H9 (cell line): ENCODE data around the gene SPATA6L. TPM values are rescaled to one million over a fixed set of nuclear protein-coding genes. Genes with fewer than 3 reads are reported as not detected.

Experiments used
- DNase-seq: peaks from one replicate; pipeline ENCODE4 v3.0.0-alpha.2; 2017
- H2AFZ ChIP-seq: one replicate; pipeline ENCODE4 v1.6.1; 2013; ENCODE audit warnings: mild to moderate bottlenecking, low read length, control low read depth, moderate library complexity
- H2AK5ac ChIP-seq: 2 replicates; pipeline ENCODE4 v1.6.1; 2013; ENCODE audit warnings: low read length, control low read depth, mixed read lengths; ENCODE audit not compliant: insufficient read length
- H2BK120ac ChIP-seq: one replicate; pipeline ENCODE4 v1.6.1; 2013; ENCODE audit warnings: low read depth, mild to moderate bottlenecking, low read length, control low read depth, inconsistent platforms; ENCODE audit not compliant: poor library complexity, severe bottlenecking
- H2BK12ac ChIP-seq: 2 replicates; pipeline ENCODE4 v1.6.1; 2013; ENCODE audit warnings: low read length, control low read depth, mixed read lengths, low read depth; ENCODE audit not compliant: insufficient read length
- H2BK15ac ChIP-seq: 2 replicates; pipeline ENCODE4 v1.6.1; 2013; ENCODE audit warnings: low read depth, low read length, control low read depth
- H2BK20ac ChIP-seq: one replicate; pipeline ENCODE4 v1.6.1; 2013; ENCODE audit warnings: low read depth, mild to moderate bottlenecking, low read length, control low read depth, inconsistent platforms; ENCODE audit not compliant: poor library complexity, severe bottlenecking
- H2BK5ac ChIP-seq: 2 replicates; pipeline ENCODE4 v1.6.1; 2013; ENCODE audit warnings: low read length, control low read depth, mixed read lengths; ENCODE audit not compliant: insufficient read length
- H3K14ac ChIP-seq: 2 replicates; pipeline ENCODE4 v1.6.1; 2013; ENCODE audit warnings: low read length, control low read depth; ENCODE audit not compliant: insufficient read depth
- H3K18ac ChIP-seq: 2 replicates; pipeline ENCODE4 v1.6.1; 2013; ENCODE audit warnings: low read depth, mild to moderate bottlenecking, mixed read lengths, low read length, control low read depth; ENCODE audit not compliant: insufficient read length
- H3K23ac ChIP-seq: 2 replicates; pipeline ENCODE4 v1.6.1; 2013; ENCODE audit warnings: low read length, control low read depth, mixed read lengths, low read depth; ENCODE audit not compliant: insufficient read length
- H3K23me2 ChIP-seq: 2 replicates; pipeline ENCODE4 v1.6.1; 2013; ENCODE audit warnings: low read depth, mild to moderate bottlenecking, mixed read lengths, low read length, control low read depth; ENCODE audit not compliant: insufficient read length, poor library complexity, severe bottlenecking
- H3K27ac ChIP-seq: 2 replicates; pipeline ENCODE4 v1.5.1; 2013; ENCODE audit warnings: low read length, control low read depth, mixed read lengths, low read depth; ENCODE audit not compliant: insufficient read length
- H3K27me3 ChIP-seq: 2 replicates; pipeline ENCODE4 v1.6.1; 2013; ENCODE audit warnings: low read length, control low read depth, inconsistent platforms; ENCODE audit not compliant: insufficient read depth
- H3K4ac ChIP-seq: 2 replicates; pipeline ENCODE4 v1.6.1; 2013; ENCODE audit warnings: low read depth, mild to moderate bottlenecking, control low read depth, inconsistent platforms, low read length, moderate library complexity
- H3K4me1 ChIP-seq: 2 replicates; pipeline ENCODE4 v1.6.1; 2013; ENCODE audit warnings: low read length, control low read depth, inconsistent platforms; ENCODE audit not compliant: insufficient read depth
- H3K4me2 ChIP-seq: 2 replicates; pipeline ENCODE4 v1.6.1; 2013; ENCODE audit warnings: low read length, control low read depth, mixed read lengths; ENCODE audit not compliant: insufficient read length, insufficient read depth
- H3K56ac ChIP-seq: 2 replicates; pipeline ENCODE4 v1.6.1; 2013; ENCODE audit warnings: low read depth, mild to moderate bottlenecking, mixed read lengths, low read length, control low read depth; ENCODE audit not compliant: insufficient read length
- H3K79me1 ChIP-seq: 2 replicates; pipeline ENCODE4 v1.6.1; 2013; ENCODE audit warnings: low read depth, mild to moderate bottlenecking, moderate library complexity, low read length, control low read depth, inconsistent platforms; ENCODE audit not compliant: insufficient read depth, poor library complexity, severe bottlenecking
- H3K79me2 ChIP-seq: 2 replicates; pipeline ENCODE4 v1.6.1; 2013; ENCODE audit warnings: low read length, control low read depth, inconsistent platforms; ENCODE audit not compliant: insufficient read depth
- H3K9ac ChIP-seq: 2 replicates; pipeline ENCODE4 v1.6.1; 2013; ENCODE audit warnings: low read length, control low read depth, mixed read lengths; ENCODE audit not compliant: insufficient read length; ENCODE audit errors: extremely low read depth
- H3K9me3 ChIP-seq: one replicate; pipeline ENCODE4 v1.6.1; 2013; ENCODE audit warnings: low read depth, low read length, inconsistent platforms; ENCODE audit not compliant: control insufficient read depth
- H3T11ph ChIP-seq: one replicate; pipeline ENCODE4 v1.6.1; 2013; ENCODE audit warnings: mild to moderate bottlenecking, low read length, control low read depth, inconsistent platforms
- H4K20me1 ChIP-seq: one replicate; pipeline ENCODE4 v1.6.1; 2013; ENCODE audit not compliant: control insufficient read depth, insufficient read length, insufficient read depth
- H4K5ac ChIP-seq: 2 replicates; pipeline ENCODE4 v1.6.1; 2013; ENCODE audit warnings: low read depth, mild to moderate bottlenecking, mixed read lengths, low read length, control low read depth; ENCODE audit not compliant: insufficient read length
- H4K8ac ChIP-seq: replicated peaks from 2 replicates; pipeline ENCODE4 v1.6.1; 2013; ENCODE audit warnings: low read length, control low read depth, mixed read lengths, low read depth; ENCODE audit not compliant: insufficient read length
- H4K91ac ChIP-seq: 2 replicates; pipeline ENCODE4 v1.6.1; 2013; ENCODE audit warnings: low read depth, mild to moderate bottlenecking, moderate library complexity, mixed read lengths, low read length, control low read depth; ENCODE audit not compliant: insufficient read length
- H3K27ac Mint-ChIP-seq, 3 experiments: 2 replicates in 2 of 3; 3 replicates in 1 of 3; pipeline ENCODE4 v1.8.0; 2020 to 2021; ENCODE audit warnings: mixed read lengths in 3 of 3, mild to moderate bottlenecking in 1 of 3, moderate library complexity in 1 of 3
- H3K27me3 Mint-ChIP-seq: 2 replicates; pipeline ENCODE4 v1.8.0; 2021; ENCODE audit warnings: low read depth, mild to moderate bottlenecking, moderate library complexity, mixed read lengths
- H3K36me3 Mint-ChIP-seq, 3 experiments: 2 replicates in 2 of 3; 3 replicates in 1 of 3; pipeline ENCODE4 v1.8.0; 2020 to 2021; ENCODE audit warnings: low read depth in 3 of 3, mixed read lengths in 3 of 3; ENCODE audit not compliant: insufficient read depth in 1 of 3
- H3K4me1 Mint-ChIP-seq, 2 experiments: 2 replicates each; pipeline ENCODE4 v1.8.0; 2020; ENCODE audit warnings: mixed read lengths in 2 of 2
- H3K4me3 Mint-ChIP-seq, 2 experiments: 2 replicates in 1 of 2; 3 replicates in 1 of 2; pipeline ENCODE4 v1.8.0; 2020 to 2021; ENCODE audit warnings: mild to moderate bottlenecking in 2 of 2, mixed read lengths in 2 of 2, moderate library complexity in 1 of 2
- H3K9me3 Mint-ChIP-seq, 2 experiments: 2 replicates in 1 of 2; 3 replicates in 1 of 2; pipeline ENCODE4 v1.8.0; 2020; ENCODE audit warnings: mild to moderate bottlenecking in 2 of 2, mixed read lengths in 2 of 2, moderate library complexity in 1 of 2
- CTCF ChIP-seq: fragments of 200-600 bp; sonication (generic); conservative IDR thresholded peaks from 3 replicates; pipeline ENCODE4 v1.8.0; 2021; ENCODE audit warnings: antibody characterized with exemption, mild to moderate bottlenecking
- WGBS: extraction: QIAGEN DNeasy Blood & Tissue Kit; methylation state at CpG from one replicate; pipeline ENCODE4 v1.1.7; 2013; ENCODE audit warnings: missing lambda C conversion rate, low lambda C conversion rate, mixed read lengths; ENCODE audit not compliant: insufficient read length; ENCODE audit errors: extremely low coverage; 5-methylcytosine and 5-hydroxymethylcytosine counted together
- total RNA-seq: library from RNA; stranded (reverse); gene quantifications from 2 replicates; pipeline ENCODE4 v1.2.1, GENCODE V29; 2021

Gene SPATA6L
- total RNA-seq, 1 experiment from 2014 or later, result 0.87 TPM

- no peaks in the 10 kb centered on the region; a peak in 1 of 7 replicates for H3K36me3 Mint-ChIP-seq
- TF ChIP-seq CTCF, result peak; percentile 68
- H4K5ac ChIP-seq, result peak within 1 kb of the TSS; percentile 4
- H3K18ac ChIP-seq, result peak within 1 kb of the TSS; percentile 87
- no peak within 1 kb of the TSS for H2BK15ac ChIP-seq
- no peak within 1 kb of the TSS for H3K4me3 Mint-ChIP-seq
- H2AK5ac ChIP-seq, result no peak within 1 kb of the TSS
- H4K91ac ChIP-seq, result no peak within 1 kb of the TSS
- H2BK5ac ChIP-seq, result peak within 1 kb of the TSS; percentile 78
- H4K20me1 ChIP-seq, result no peaks in the 10 kb centered on the region
- H3K4ac ChIP-seq, result no peak within 1 kb of the TSS; the same call in 1 of the 2 replicates
- H3K9me3 Mint-ChIP-seq, result no peaks in the 10 kb centered on the region
- H3K9me3 ChIP-seq, result no peaks in the 10 kb centered on the region
- no peaks in the 10 kb centered on the region for H3K27me3 ChIP-seq
- 0 out of 4 replicates have a peak, but pooled peaks cover 0 to 2% of the 10 kb centered on the region in 2 experiments for H3K4me1 Mint-ChIP-seq
- H3K4me1 ChIP-seq, result no peaks in the 10 kb centered on the region; the same call in 1 of the 2 replicates
- no peak within 1 kb of the TSS for H3T11ph ChIP-seq
- no peak within 1 kb of the TSS for H3K27ac Mint-ChIP-seq
- H3K4me2 ChIP-seq, result peak within 1 kb of the TSS; percentile 93
- peak within 1 kb of the TSS; percentile 51 for H3K14ac ChIP-seq
- H3K23ac ChIP-seq, result no peak within 1 kb of the TSS
- H3K56ac ChIP-seq, result peak within 1 kb of the TSS; percentile 82
- H2BK20ac ChIP-seq, result no peak within 1 kb of the TSS
- peak; percentile 97 for DNase-seq
- peaks cover 8% of the 10 kb centered on the region; the same call in 1 of the 2 replicates for H3K79me2 ChIP-seq
- H2BK12ac ChIP-seq, result no peak within 1 kb of the TSS
- no peaks in the 10 kb centered on the region for H3K79me1 ChIP-seq
- no peaks in the 10 kb centered on the region; the same call in 1 of the 2 replicates for H3K27me3 Mint-ChIP-seq
- no CpG with 5 or more reads among the region's 66 CpGs for WGBS
- peak within 1 kb of the TSS; percentile 89 for H3K9ac ChIP-seq
- H2AFZ ChIP-seq, result peak within 1 kb of the TSS; percentile 49
- H4K8ac ChIP-seq, result no peak within 1 kb of the TSS
- H3K27ac ChIP-seq, result peak within 1 kb of the TSS; percentile 96
- H3K23me2 ChIP-seq, result peaks cover 9% of the 10 kb centered on the region
- H2BK120ac ChIP-seq, result peak within 1 kb of the TSS; percentile 54
Measured at GRCh38 chr9:4679268-4680172, 13.2 kb upstream of the SPATA6L start, which contains the start of gene CDC37L1. TSS of gene CDC37L1 (plus strand) at chr9:4679569. CDS start at chr9:4679768, 199 bp downstream.
